Measurements from ENCODE around the gene ADGRB3.

The ADGRB3 gene

DNA sequence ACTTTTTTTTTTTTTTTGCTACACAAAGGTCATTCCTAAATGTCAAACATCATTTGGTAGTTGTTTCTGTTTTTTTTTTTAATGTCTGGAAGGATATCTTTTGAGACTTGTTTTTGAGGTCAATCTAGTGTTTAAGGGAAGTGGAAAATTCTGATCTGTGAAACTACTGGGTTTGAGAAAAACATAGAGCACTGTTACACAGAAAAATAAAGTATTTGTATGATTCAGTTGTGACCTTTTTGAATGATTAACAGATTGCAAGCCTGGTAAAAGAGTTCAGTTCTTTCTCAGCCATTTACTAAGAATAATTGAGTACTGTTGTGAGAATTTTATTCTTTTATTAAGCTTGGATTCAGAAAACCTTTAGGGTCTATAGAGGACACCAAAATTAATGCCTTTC lies 276.7 kb downstream of the ADGRB3 start:
- TF ChIP-seq TAF1 (IDR thresholded peaks at IDR 0.05; ENCODE audit: low read depth) (no peak), YY1 (IDR thresholded peaks at IDR 0.05; ENCODE audit: low read depth) (no peak), RAD21 (IDR thresholded peaks at IDR 0.05; ENCODE audit: low read depth) (no peak), TEAD4 (IDR thresholded peaks at IDR 0.05) (no peak), FOXM1 (IDR thresholded peaks at IDR 0.05; ENCODE audit: borderline replicate concordance, low read depth) (no peak), CEBPB (IDR thresholded peaks at IDR 0.05) (no peak), TCF12 (IDR thresholded peaks at IDR 0.05; ENCODE audit: low read depth) (no peak)
- TF ChIP-seq, protein P1, sequence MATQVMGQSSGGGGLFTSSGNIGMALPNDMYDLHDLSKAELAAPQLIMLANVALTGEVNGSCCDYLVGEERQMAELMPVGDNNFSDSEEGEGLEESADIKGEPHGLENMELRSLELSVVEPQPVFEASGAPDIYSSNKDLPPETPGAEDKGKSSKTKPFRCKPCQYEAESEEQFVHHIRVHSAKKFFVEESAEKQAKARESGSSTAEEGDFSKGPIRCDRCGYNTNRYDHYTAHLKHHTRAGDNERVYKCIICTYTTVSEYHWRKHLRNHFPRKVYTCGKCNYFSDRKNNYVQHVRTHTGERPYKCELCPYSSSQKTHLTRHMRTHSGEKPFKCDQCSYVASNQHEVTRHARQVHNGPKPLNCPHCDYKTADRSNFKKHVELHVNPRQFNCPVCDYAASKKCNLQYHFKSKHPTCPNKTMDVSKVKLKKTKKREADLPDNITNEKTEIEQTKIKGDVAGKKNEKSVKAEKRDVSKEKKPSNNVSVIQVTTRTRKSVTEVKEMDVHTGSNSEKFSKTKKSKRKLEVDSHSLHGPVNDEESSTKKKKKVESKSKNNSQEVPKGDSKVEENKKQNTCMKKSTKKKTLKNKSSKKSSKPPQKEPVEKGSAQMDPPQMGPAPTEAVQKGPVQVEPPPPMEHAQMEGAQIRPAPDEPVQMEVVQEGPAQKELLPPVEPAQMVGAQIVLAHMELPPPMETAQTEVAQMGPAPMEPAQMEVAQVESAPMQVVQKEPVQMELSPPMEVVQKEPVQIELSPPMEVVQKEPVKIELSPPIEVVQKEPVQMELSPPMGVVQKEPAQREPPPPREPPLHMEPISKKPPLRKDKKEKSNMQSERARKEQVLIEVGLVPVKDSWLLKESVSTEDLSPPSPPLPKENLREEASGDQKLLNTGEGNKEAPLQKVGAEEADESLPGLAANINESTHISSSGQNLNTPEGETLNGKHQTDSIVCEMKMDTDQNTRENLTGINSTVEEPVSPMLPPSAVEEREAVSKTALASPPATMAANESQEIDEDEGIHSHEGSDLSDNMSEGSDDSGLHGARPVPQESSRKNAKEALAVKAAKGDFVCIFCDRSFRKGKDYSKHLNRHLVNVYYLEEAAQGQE (IDR thresholded peaks at IDR 0.05; ENCODE audit: low read depth), result no peak

DNA sequence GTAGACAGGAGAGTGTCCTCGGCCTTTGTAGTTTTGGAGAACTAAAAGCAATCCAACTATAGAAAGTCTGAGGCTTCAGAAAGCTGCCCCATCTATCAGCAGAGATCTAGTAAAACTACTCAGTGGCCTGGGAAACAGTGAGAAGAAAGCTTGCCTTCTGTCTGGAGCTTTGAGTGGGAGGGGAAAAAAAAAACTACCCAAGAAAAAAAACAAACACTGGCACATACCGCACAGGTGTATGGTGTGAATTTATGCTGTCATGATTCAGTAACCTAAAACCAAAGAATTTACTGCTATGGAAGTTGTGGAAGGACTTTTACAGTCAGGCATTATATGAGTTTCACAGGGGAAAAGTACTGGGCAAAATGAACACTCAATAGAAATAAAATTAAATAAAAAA lies 280.5 kb downstream of the ADGRB3 start:
- no peak for TF ChIP-seq TCF12 (IDR thresholded peaks at IDR 0.05; ENCODE audit: low read depth)
- 0 out of 2 replicates have a peak, but pooled peaks have one; percentile 22 for TF ChIP-seq TEAD4 (IDR thresholded peaks at IDR 0.05)

DNA sequence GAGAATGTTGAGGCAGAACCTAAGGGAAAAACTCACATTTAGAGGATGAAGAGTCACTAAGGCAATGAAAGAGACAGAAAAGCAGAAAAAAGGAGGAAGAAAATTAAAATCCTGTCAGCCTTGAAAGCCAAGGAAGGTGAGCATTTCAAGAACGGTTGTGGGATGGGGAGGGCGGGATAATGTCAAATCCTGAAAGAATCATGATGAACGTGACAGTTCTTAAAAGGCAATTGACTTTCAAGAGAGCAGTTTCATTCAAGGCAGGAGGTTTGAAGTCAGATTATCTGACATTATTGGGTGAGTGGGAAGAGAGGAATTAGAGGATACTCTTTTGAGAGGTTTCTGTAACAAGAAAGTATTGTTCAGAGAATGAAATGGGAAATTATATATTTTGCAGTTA lies 284.5 kb downstream of the ADGRB3 start:
- TF ChIP-seq, protein P2, sequence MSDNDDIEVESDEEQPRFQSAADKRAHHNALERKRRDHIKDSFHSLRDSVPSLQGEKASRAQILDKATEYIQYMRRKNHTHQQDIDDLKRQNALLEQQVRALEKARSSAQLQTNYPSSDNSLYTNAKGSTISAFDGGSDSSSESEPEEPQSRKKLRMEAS (IDR thresholded peaks at IDR 0.05), result no peak
- TF ChIP-seq YY1 (IDR thresholded peaks at IDR 0.05; ENCODE audit: low read depth), result no peak
- no peak for TF ChIP-seq CEBPB (IDR thresholded peaks at IDR 0.05)
- TF ChIP-seq TAF1 (IDR thresholded peaks at IDR 0.05; ENCODE audit: low read depth), result no peak
- no peak for TF ChIP-seq EP300 (IDR thresholded peaks at IDR 0.05; ENCODE audit: borderline replicate concordance)
- TF ChIP-seq NFIC (IDR thresholded peaks at IDR 0.05), result no peak
- no peak for TF ChIP-seq FOXM1 (IDR thresholded peaks at IDR 0.05; ENCODE audit: borderline replicate concordance, low read depth)
- no peak for TF ChIP-seq EGR1 (IDR thresholded peaks at IDR 0.05)
- TF ChIP-seq, protein P3, sequence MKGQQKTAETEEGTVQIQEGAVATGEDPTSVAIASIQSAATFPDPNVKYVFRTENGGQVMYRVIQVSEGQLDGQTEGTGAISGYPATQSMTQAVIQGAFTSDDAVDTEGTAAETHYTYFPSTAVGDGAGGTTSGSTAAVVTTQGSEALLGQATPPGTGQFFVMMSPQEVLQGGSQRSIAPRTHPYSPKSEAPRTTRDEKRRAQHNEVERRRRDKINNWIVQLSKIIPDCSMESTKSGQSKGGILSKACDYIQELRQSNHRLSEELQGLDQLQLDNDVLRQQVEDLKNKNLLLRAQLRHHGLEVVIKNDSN (IDR thresholded peaks at IDR 0.05), result no peak
- TF ChIP-seq ZBTB7A (IDR thresholded peaks at IDR 0.05; ENCODE audit: low read depth), result no peak
- no peak for TF ChIP-seq RAD21 (IDR thresholded peaks at IDR 0.05; ENCODE audit: low read depth)
- no peak for TF ChIP-seq CREB1 (IDR thresholded peaks at IDR 0.05; ENCODE audit: low read depth)
- no peak for TF ChIP-seq TCF12 (IDR thresholded peaks at IDR 0.05; ENCODE audit: low read depth)
- no peak for TF ChIP-seq TEAD4 (IDR thresholded peaks at IDR 0.05)

DNA sequence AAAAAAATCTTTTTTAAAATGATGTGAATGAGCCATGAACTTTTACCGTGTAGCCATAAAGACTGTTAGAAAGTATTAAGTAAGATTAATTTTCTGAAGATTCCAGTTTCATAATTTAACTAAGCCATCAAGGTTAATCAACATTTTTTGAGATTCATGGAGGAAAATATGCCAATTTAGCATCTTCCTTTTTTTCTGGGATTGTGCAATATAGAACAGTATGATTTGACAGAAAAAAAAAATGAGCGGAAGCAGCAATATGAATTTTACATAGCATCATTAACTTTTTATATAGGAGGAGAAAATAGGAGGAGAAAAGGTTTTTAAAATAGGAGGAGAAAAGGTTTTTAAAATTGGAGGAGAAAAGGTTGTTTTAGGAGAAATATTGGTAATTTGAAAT lies 306.3 kb downstream of the ADGRB3 start:
- no peak for TF ChIP-seq TEAD4 (IDR thresholded peaks at IDR 0.05)
- TF ChIP-seq CREB1 (IDR thresholded peaks at IDR 0.05; ENCODE audit: low read depth), result no peak
- no peak for TF ChIP-seq NFIC (IDR thresholded peaks at IDR 0.05)
- no peak for TF ChIP-seq CEBPB (IDR thresholded peaks at IDR 0.05)
- no peak for TF ChIP-seq EP300 (IDR thresholded peaks at IDR 0.05; ENCODE audit: borderline replicate concordance)
- TF ChIP-seq ZBTB7A (IDR thresholded peaks at IDR 0.05; ENCODE audit: low read depth), result no peak

DNA sequence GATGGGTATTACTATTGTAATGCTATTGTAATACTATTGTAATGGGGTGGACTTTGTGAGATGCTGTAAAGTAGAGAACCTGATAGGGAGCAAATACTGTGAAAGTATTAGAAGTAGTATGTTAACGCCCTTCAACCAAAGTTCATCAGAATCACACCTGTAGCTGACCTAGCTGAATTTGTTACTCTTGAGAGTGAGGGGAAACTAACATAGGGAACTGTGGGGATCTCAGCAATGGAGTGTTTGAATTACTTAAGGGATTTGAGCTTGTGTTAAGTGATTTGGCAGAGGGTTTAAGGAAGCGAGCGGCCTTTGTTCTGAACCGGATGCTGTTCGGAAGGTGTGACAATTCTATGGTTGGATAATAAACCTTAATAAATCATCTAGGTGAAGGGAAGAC lies 312.6 kb downstream of the ADGRB3 start:
- TF ChIP-seq NFIC (IDR thresholded peaks at IDR 0.05), result no peak

DNA sequence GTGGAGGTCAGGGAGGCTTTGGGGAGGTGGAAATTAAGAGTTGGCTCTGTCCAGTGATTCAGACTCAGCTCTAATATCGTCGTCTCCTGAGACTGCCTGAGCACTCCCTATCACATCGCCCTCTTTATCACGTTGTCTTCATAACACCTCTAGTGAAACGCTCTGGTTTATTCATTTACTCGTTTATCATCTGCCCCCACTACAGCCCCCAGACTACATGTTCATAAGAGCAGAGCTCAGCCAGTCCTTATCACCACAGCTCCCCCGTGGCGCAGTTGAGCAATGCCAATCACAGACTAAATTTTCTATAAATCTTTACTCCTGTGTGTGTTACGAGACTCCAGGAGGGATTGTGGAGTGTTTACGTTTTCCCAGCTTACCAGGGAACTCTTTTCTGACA lies 316.2 kb downstream of the ADGRB3 start:
- TF ChIP-seq FOXM1 (IDR thresholded peaks at IDR 0.05; ENCODE audit: borderline replicate concordance, low read depth), result no peak
- TF ChIP-seq, protein P1 (IDR thresholded peaks at IDR 0.05; ENCODE audit: low read depth), result no peak
- no peak for TF ChIP-seq CREB1 (IDR thresholded peaks at IDR 0.05; ENCODE audit: low read depth)
- no peak for TF ChIP-seq ZBTB7A (IDR thresholded peaks at IDR 0.05; ENCODE audit: low read depth)
- no peak for TF ChIP-seq EGR1 (IDR thresholded peaks at IDR 0.05)
- no peak for TF ChIP-seq EP300 (IDR thresholded peaks at IDR 0.05; ENCODE audit: borderline replicate concordance)
- no peak for TF ChIP-seq TAF1 (IDR thresholded peaks at IDR 0.05; ENCODE audit: low read depth)
- no peak for TF ChIP-seq RAD21 (IDR thresholded peaks at IDR 0.05; ENCODE audit: low read depth)
- no peak for TF ChIP-seq TCF12 (IDR thresholded peaks at IDR 0.05; ENCODE audit: low read depth)
- TF ChIP-seq, protein P3 (IDR thresholded peaks at IDR 0.05), result no peak

DNA sequence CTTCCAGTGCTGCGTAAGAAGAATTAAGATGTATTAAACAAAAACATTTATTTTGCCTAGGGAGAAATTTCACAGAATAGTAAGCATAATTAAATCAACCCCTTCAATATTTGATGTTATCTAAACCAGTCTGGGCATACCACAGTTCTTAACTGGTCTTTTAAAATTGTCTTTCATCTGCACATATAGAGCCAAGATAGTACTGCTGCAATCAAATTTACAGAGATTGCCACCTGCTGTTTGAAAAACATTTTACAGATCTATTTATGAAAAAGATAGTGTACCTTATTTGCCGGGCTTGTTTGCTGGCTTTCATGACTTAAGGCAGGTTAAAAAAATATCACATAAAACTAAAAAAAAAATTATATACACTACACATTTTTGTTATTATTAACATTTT lies 323.2 kb downstream of the ADGRB3 start:
- no peak for TF ChIP-seq EP300 (IDR thresholded peaks at IDR 0.05; ENCODE audit: borderline replicate concordance)
- no peak for TF ChIP-seq TCF12 (IDR thresholded peaks at IDR 0.05; ENCODE audit: low read depth)
- TF ChIP-seq RAD21 (IDR thresholded peaks at IDR 0.05; ENCODE audit: low read depth), result peak; percentile 36; the same call in 1 of the 2 replicates

All from Ishikawa (cell line).